Naive thymus-derived CD8-positive, alpha-beta T cell (primary cell): ENCODE data around the gene PHC2. TPM values are rescaled to one million over a fixed set of nuclear protein-coding genes. Genes with fewer than 3 reads are reported as not detected.

ENCODE experiments used
- ATAC-seq, 2 donors: fragments of 150-1000 bp; cut with Tn5 transposase in 1 of 2; sonication (Bioruptor Pico), chemical (Tn5 transposase) in 1 of 2; 1 replicate in 1 of 2; 2 replicates in 1 of 2; pipeline ENCODE4 v1.10.0; 2021; ENCODE audit warnings: mild to moderate bottlenecking in 2 of 2, moderate library complexity in 2 of 2
- POLR2A ChIA-PET: fragments of 350-600 bp; sonication (Branson Sonifier 250); formaldehyde crosslinking; loops from one replicate; lab custom pipeline; 2021; ENCODE audit warnings: antibody characterized with exemption; lab: Charles Lee
- DNase-seq, 10 donors: peaks; one replicate each; pipeline versions ENCODE4 v3.0.0 to v3.0.0-alpha.2; 2020 to 2022
- H3K27ac Mint-ChIP-seq, 10 donors: one replicate each; pipeline ENCODE4 v1.8.0; 2020 to 2022; ENCODE audit warnings: mild to moderate bottlenecking in 10 of 10, mixed read lengths in 10 of 10, moderate library complexity in 4 of 10, inconsistent platforms in 1 of 10
- H3K27me3 Mint-ChIP-seq, 5 donors: one replicate each; pipeline ENCODE4 v1.8.0; 2021 to 2022; ENCODE audit warnings: mixed read lengths in 5 of 5
- H3K36me3 Mint-ChIP-seq, 3 donors: one replicate each; pipeline ENCODE4 v1.8.0; 2020 to 2022; ENCODE audit warnings: mixed read lengths in 3 of 3, mild to moderate bottlenecking in 2 of 3, inconsistent platforms in 1 of 3
- H3K4me1 Mint-ChIP-seq, 4 donors: one replicate each; pipeline ENCODE4 v1.8.0; 2021 to 2022; ENCODE audit warnings: mixed read lengths in 4 of 4
- H3K4me3 Mint-ChIP-seq, 10 donors: one replicate each; pipeline ENCODE4 v1.8.0; 2020 to 2022; ENCODE audit warnings: mild to moderate bottlenecking in 10 of 10, mixed read lengths in 10 of 10, moderate library complexity in 6 of 10, inconsistent platforms in 1 of 10
- H3K9me3 Mint-ChIP-seq, 9 donors: one replicate each; pipeline ENCODE4 v1.8.0; 2020 to 2022; ENCODE audit warnings: mixed read lengths in 9 of 9, mild to moderate bottlenecking in 3 of 9, inconsistent platforms in 1 of 9, moderate library complexity in 1 of 9
- polyA plus RNA-seq, 3 donors: library from polyadenylated mRNA; unstranded; fragments of 300-500 nt; fragmentation: Illumina TruSeq; gene quantifications; one replicate each; pipeline ENCODE4 v1.2.3, GENCODE V29; 2021
- total RNA-seq, 8 experiments: library from RNA in 2 of 8; stranded (reverse) in 2 of 8; gene quantifications; one replicate each; pipeline ENCODE4 v1.2.3 and lab custom pipeline; 2021 to 2026

Gene PHC2
- total and polyA plus RNA-seq, 5 experiments from 2014 or later = 11.8 to 38.4 (median 36.3) TPM

DNA sequence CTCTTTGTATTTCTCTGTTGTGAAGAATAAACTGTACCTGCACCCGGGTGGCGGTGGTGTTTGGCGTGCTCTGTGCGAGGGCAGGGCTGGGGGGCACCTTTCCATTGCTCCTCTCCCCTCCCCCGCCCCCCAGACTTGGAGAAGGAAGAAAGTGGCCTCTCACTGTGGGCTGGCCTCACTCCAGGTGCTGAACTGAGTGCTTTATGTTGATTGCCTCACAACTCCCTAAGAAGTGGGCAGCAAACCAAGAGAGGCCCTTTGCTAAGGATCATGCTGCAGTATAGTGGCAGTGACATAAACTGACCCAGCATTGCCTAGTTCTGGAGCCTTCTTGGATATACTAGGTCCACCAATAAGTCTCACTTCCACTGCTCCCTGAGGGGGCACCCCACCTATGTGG is 130.2 kb downstream of the PHC2 start:
- no peak for DNase-seq
- peaks cover 0 to 31% (median 15%) of the 10 kb centered on the region in 3 donors for H3K36me3 Mint-ChIP-seq
- no peak overlapping the region for H3K4me3 Mint-ChIP-seq
- no peak for ATAC-seq
- peak overlapping the region in 1 of 10 donors; percentile 81 for H3K27ac Mint-ChIP-seq
- POLR2A ChIA-PET = interaction anchor here (0.7 kb wide), 1 partner anchor 244 kb away, joined by 3 read pairs; no protein-coding TSS in a partner anchor
- H3K9me3 Mint-ChIP-seq = no peaks in the 10 kb centered on the region
- H3K27me3 Mint-ChIP-seq = peaks cover 0 to under 1% (median under 1%) of the 10 kb centered on the region in 5 donors
- peaks cover 16 to 31% (median 26%) of the 10 kb centered on the region in 4 donors for H3K4me1 Mint-ChIP-seq

DNA sequence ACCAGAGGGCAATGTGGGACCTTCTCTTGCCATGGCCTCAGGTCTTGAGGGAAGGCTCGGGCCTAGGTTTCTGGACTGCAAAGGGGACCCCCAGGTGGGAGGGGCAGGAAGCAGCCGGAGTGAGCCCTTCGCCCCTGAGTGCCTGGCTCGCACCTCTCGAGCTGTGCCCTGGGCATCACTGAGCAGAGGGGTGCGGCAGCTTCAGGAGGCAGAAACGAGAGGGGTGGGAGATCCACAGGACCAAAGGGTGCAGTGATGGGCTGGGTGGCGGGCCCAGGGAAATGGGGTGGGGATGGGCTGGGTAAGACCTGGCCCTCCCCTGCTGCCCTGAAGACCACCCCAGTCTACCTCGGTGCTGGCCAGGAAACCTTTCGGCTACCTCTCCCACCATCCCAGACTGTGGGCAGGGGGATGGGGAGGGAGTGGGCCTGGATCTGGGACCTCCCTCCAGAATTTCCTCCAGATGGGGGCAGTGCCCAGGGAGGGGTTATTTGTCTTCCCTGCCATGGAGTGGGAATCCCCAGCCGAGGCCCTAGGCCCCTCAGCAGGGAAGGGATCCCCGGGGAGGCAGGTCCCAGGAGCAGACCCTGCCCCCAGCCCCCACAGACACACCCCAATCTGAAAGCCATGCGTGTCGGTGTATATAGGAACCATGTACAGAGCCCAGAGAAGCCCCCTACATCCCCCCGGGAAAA is 131.3 kb downstream of the PHC2 start:
- ATAC-seq (no peak), DNase-seq (no peak)
- H3K36me3 Mint-ChIP-seq = peaks cover 0 to 32% (median 15%) of the 10 kb centered on the region in 3 donors
- H3K9me3 Mint-ChIP-seq = no peaks in the 10 kb centered on the region
- H3K4me1 Mint-ChIP-seq = peaks cover 17 to 35% (median 26%) of the 10 kb centered on the region in 4 donors
- no peak overlapping the region for H3K27ac Mint-ChIP-seq
- no peak overlapping the region for H3K4me3 Mint-ChIP-seq
- H3K27me3 Mint-ChIP-seq = no peaks in the 10 kb centered on the region
- POLR2A ChIA-PET = no interaction called here

- Mint-ChIP-seq H3K4me1 (peaks cover 19 to 35% (median 29%) of the 10 kb centered on the region in 4 donors), H3K4me3 (no peak overlapping the region), H3K27me3 (no peaks in the 10 kb centered on the region), H3K9me3 (no peaks in the 10 kb centered on the region), H3K36me3 (peaks cover 0 to 38% (median 15%) of the 10 kb centered on the region in 3 donors), H3K27ac (no peak overlapping the region)
- POLR2A ChIA-PET = no interaction called here
- peak in 9 of 10 donors; percentile 22 to 70 (median 37) for DNase-seq
- ATAC-seq = peak in 1 of 2 donors; percentile 49
Observed at GRCh38 chr1:33298623-33299277, 132.1 kb downstream of the PHC2 start.

- Mint-ChIP-seq H3K4me1 (peaks cover 15 to 29% (median 26%) of the 10 kb centered on the region in 4 donors), H3K4me3 (no peak overlapping the region), H3K36me3 (peaks cover 0 to 41% (median 15%) of the 10 kb centered on the region in 3 donors), H3K27me3 (no peaks in the 10 kb centered on the region), H3K27ac (peak overlapping the region in 1 of 10 donors; percentile 15), H3K9me3 (no peaks in the 10 kb centered on the region)
- DNase-seq (no peak), ATAC-seq (no peak)
- POLR2A ChIA-PET = no interaction called here
Observed at GRCh38 chr1:33297911-33298622, 132.8 kb downstream of the PHC2 start.

DNA sequence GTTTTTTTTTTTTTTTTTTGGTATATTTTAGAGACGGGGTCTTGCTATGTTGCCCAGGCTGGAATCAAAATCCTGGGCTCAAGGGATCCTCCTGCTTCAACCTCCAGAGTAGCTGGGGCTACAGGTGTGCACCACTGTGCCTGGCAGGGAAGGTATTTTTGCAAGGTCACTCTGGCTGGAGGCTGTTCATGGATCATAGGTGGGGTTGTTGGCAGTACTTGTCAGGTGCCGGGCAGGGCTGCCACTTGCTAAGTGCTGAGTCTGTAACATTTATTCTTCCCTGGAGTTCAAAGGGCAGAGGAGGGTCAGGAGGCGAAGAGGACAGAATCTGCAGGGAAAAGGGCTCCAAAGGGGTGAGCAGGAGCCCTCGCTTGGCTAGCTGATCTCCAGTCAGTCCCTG is 134.1 kb downstream of the PHC2 start:
- POLR2A ChIA-PET = interaction anchor here (1.1 to 2.3 kb wide), 3 partner anchors 8 to 175 kb away, joined by 3 to 8 read pairs (median 3); no protein-coding TSS in a partner anchor

GRCh38 chr1:33296082-33296458 is 134.8 kb downstream of the PHC2 start:
- Mint-ChIP-seq H3K27ac (peak overlapping the region in 1 of 10 donors; percentile 13), H3K27me3 (no peaks in the 10 kb centered on the region), H3K4me1 (peaks cover 6 to 18% (median 12%) of the 10 kb centered on the region in 4 donors), H3K4me3 (no peak overlapping the region), H3K36me3 (peaks cover 0 to 55% (median 11%) of the 10 kb centered on the region in 3 donors), H3K9me3 (no peaks in the 10 kb centered on the region)
- no peak for ATAC-seq
- POLR2A ChIA-PET = interaction anchor here (0.6 to 2.3 kb wide), 3 partner anchors 9 to 326 kb away, joined by 3 to 8 read pairs (median 3); no protein-coding TSS in a partner anchor
- DNase-seq = no peak

More for the DNA sequence above, 134.1 kb downstream of the PHC2 start:
- DNase-seq (no peak), ATAC-seq (no peak)
- Mint-ChIP-seq H3K4me1 (peaks cover 11 to 24% (median 14%) of the 10 kb centered on the region in 4 donors), H3K27me3 (no peaks in the 10 kb centered on the region), H3K4me3 (no peak overlapping the region), H3K36me3 (peaks cover 0 to 51% (median 14%) of the 10 kb centered on the region in 3 donors), H3K27ac (peak overlapping the region in 2 of 10 donors; percentile 68 to 90), H3K9me3 (no peaks in the 10 kb centered on the region)

- Mint-ChIP-seq H3K9me3 (no peaks in the 10 kb centered on the region), H3K4me1 (peaks cover 6 to 18% (median 12%) of the 10 kb centered on the region in 4 donors), H3K27ac (peak overlapping the region in 7 of 10 donors; percentile 13 to 75 (median 56)), H3K36me3 (peaks cover 0 to 57% (median 11%) of the 10 kb centered on the region in 3 donors), H3K4me3 (no peak overlapping the region), H3K27me3 (no peaks in the 10 kb centered on the region)
- POLR2A ChIA-PET = interaction anchor here (0.6 to 2.3 kb wide), 3 partner anchors 10 to 326 kb away, joined by 3 to 8 read pairs (median 3); no protein-coding TSS in a partner anchor
- DNase-seq (peak; percentile 62 to 92 (median 84)), ATAC-seq (peak; percentile 97 to 98)
Observed at GRCh38 chr1:33295450-33296081, 135.3 kb downstream of the PHC2 start.

GRCh38 chr1:33295023-33295422 is 135.9 kb downstream of the PHC2 start:
- ATAC-seq = no peak
- DNase-seq = no peak
- Mint-ChIP-seq H3K27me3 (no peaks in the 10 kb centered on the region), H3K4me3 (no peak overlapping the region), H3K9me3 (no peaks in the 10 kb centered on the region), H3K4me1 (peaks cover 6 to 18% (median 12%) of the 10 kb centered on the region in 4 donors), H3K27ac (peak overlapping the region in 6 of 10 donors; percentile 15 to 75 (median 60)), H3K36me3 (peaks cover 0 to 56% (median 11%) of the 10 kb centered on the region in 3 donors)
- POLR2A ChIA-PET = interaction anchor here (2.3 kb wide), 1 partner anchor 10 kb away, joined by 8 read pairs; no protein-coding TSS in a partner anchor

- DNase-seq (no peak), ATAC-seq (no peak)
- POLR2A ChIA-PET = interaction anchor here (2.3 kb wide), 1 partner anchor 11 kb away, joined by 8 read pairs; no protein-coding TSS in a partner anchor
- H3K36me3 Mint-ChIP-seq = peaks cover 0 to 59% (median 16%) of the 10 kb centered on the region in 3 donors
- H3K27me3 Mint-ChIP-seq = no peaks in the 10 kb centered on the region
- peaks cover 0 to 2% (median 0%) of the 10 kb centered on the region in 9 donors for H3K9me3 Mint-ChIP-seq
- H3K4me3 Mint-ChIP-seq = no peak overlapping the region
- H3K27ac Mint-ChIP-seq = peak overlapping the region in 6 of 10 donors; percentile 18 to 84 (median 54)
- H3K4me1 Mint-ChIP-seq = peaks cover 6 to 18% (median 12%) of the 10 kb centered on the region in 4 donors
Observed at GRCh38 chr1:33294071-33295010, 136.6 kb downstream of the PHC2 start.

GRCh38 chr1:33292726-33293340 is 138.1 kb downstream of the PHC2 start:
- ATAC-seq (no peak), DNase-seq (no peak)
- POLR2A ChIA-PET = no interaction called here
- Mint-ChIP-seq H3K4me1 (peaks cover under 1 to 17% (median 11%) of the 10 kb centered on the region in 4 donors), H3K36me3 (peaks cover 4 to 60% (median 21%) of the 10 kb centered on the region in 3 donors), H3K9me3 (peaks cover 0 to 2% (median 0%) of the 10 kb centered on the region in 9 donors), H3K4me3 (no peak overlapping the region), H3K27ac (peak overlapping the region in 2 of 10 donors; percentile 47 to 53), H3K27me3 (no peaks in the 10 kb centered on the region)
